ENCODE data around the gene TEKT4.
"Not testable (repeated sequence)": the region's sequence is repeated elsewhere in the genome, so short reads cannot be mapped to it uniquely, and the experiment has no call there.

DNA sequence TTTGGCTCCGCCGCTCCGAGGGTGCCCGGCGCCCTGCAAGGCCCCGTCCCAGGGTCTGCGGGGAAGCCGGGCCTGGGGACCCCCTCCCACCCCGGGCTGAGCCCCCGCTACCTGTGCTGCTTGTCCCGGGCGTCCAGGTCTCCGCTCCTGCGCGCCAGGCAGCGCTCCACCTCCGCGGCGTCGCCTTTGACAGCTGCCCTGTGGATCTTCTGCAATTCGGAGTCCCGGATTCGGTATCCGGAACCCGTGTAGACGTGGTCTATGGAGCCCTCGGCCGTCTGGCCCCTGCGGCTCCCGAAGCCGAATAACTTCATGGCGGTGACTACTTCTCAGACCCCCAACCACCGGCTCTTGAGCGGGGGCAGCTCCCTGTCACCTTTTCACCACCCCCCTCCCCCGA lies 14.4 kb upstream of the TEKT4 start:
- TF ChIP-seq, protein P1, sequence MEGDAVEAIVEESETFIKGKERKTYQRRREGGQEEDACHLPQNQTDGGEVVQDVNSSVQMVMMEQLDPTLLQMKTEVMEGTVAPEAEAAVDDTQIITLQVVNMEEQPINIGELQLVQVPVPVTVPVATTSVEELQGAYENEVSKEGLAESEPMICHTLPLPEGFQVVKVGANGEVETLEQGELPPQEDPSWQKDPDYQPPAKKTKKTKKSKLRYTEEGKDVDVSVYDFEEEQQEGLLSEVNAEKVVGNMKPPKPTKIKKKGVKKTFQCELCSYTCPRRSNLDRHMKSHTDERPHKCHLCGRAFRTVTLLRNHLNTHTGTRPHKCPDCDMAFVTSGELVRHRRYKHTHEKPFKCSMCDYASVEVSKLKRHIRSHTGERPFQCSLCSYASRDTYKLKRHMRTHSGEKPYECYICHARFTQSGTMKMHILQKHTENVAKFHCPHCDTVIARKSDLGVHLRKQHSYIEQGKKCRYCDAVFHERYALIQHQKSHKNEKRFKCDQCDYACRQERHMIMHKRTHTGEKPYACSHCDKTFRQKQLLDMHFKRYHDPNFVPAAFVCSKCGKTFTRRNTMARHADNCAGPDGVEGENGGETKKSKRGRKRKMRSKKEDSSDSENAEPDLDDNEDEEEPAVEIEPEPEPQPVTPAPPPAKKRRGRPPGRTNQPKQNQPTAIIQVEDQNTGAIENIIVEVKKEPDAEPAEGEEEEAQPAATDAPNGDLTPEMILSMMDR (IDR thresholded peaks at IDR 0.05), result not testable (repeated sequence)
- not testable (repeated sequence) for TF ChIP-seq POLR2A, EP300 (IDR thresholded peaks at IDR 0.05)

Measured in ovary (tissue), 3 donors.